Stomach smooth muscle (tissue), 2 donors: ENCODE measurements around the gene SGMS1.

Experiments
- H3K27ac ChIP-seq: one replicate; pipeline ENCODE4 v1.7.0; 2013; ENCODE audit warnings: mild to moderate bottlenecking, low read length, inconsistent platforms
- H3K27me3 ChIP-seq, 2 donors: one replicate each; pipeline ENCODE4 v1.7.0; 2013; ENCODE audit warnings: low read length in 2 of 2; ENCODE audit not compliant: insufficient read depth in 2 of 2, control insufficient read depth in 1 of 2
- H3K36me3 ChIP-seq, 2 donors: one replicate each; pipeline ENCODE4 v1.7.0; 2013; ENCODE audit warnings: low read length in 2 of 2; ENCODE audit not compliant: control insufficient read depth in 2 of 2, insufficient read depth in 2 of 2
- H3K4me1 ChIP-seq: one replicate; pipeline ENCODE4 v1.7.0; 2013; ENCODE audit warnings: low read length; ENCODE audit not compliant: control insufficient read depth, insufficient read depth
- H3K4me3 ChIP-seq, 2 donors: one replicate each; pipeline ENCODE4 v1.7.0; 2013; ENCODE audit warnings: low read length in 2 of 2
- H3K9ac ChIP-seq, 2 donors: one replicate each; pipeline ENCODE4 v1.7.0; 2013; ENCODE audit warnings: low read length in 2 of 2, mild to moderate bottlenecking in 1 of 2
- H3K9me3 ChIP-seq, 2 donors: one replicate each; pipeline ENCODE4 v1.7.0; 2013; ENCODE audit warnings: low read length in 2 of 2; ENCODE audit not compliant: control insufficient read depth in 2 of 2
- donor health status: healthy.
- donor health status: Pancreatic carcinoma.

The SGMS1 gene

GRCh38 chr10:50326757-50327701, 296.7 kb downstream of the SGMS1 start:
- no peaks in the 10 kb centered on the region for H3K9me3 ChIP-seq
- H3K4me3 ChIP-seq = peak overlapping the region; percentile 8 to 52
- peaks cover 7% of the 10 kb centered on the region for H3K4me1 ChIP-seq
- H3K9ac ChIP-seq = no peak overlapping the region
- no peaks in the 10 kb centered on the region for H3K36me3 ChIP-seq
- H3K27me3 ChIP-seq = no peaks in the 10 kb centered on the region
- H3K27ac ChIP-seq = no peak overlapping the region

GRCh38 chr10:50326172-50326555, 297.6 kb downstream of the SGMS1 start:
- no peaks in the 10 kb centered on the region for H3K9me3 ChIP-seq
- no peaks in the 10 kb centered on the region for H3K27me3 ChIP-seq
- H3K4me3 ChIP-seq = no peak overlapping the region
- no peak overlapping the region for H3K9ac ChIP-seq
- peaks cover 7% of the 10 kb centered on the region for H3K4me1 ChIP-seq
- no peaks in the 10 kb centered on the region for H3K36me3 ChIP-seq
- no peak overlapping the region for H3K27ac ChIP-seq

- Histone ChIP-seq H3K4me1 (peaks cover 7% of the 10 kb centered on the region), H3K27me3 (no peaks in the 10 kb centered on the region), H3K27ac (peak overlapping the region; percentile 43), H3K9ac (no peak overlapping the region), H3K9me3 (no peaks in the 10 kb centered on the region), H3K4me3 (peak overlapping the region in 1 of 2 donors; percentile 3), H3K36me3 (no peaks in the 10 kb centered on the region)
Observed at GRCh38 chr10:50325449-50326171, 298.1 kb downstream of the SGMS1 start.

- Histone ChIP-seq H3K27me3 (no peaks in the 10 kb centered on the region), H3K27ac (peak overlapping the region; percentile 43), H3K4me3 (no peak overlapping the region), H3K9me3 (no peaks in the 10 kb centered on the region), H3K4me1 (peaks cover 7% of the 10 kb centered on the region), H3K36me3 (no peaks in the 10 kb centered on the region), H3K9ac (no peak overlapping the region)
Observed at GRCh38 chr10:50324680-50325393, 298.9 kb downstream of the SGMS1 start.

GRCh38 chr10:50324046-50324445, 299.7 kb downstream of the SGMS1 start:
- H3K4me1 ChIP-seq = peaks cover 7% of the 10 kb centered on the region
- no peak overlapping the region for H3K27ac ChIP-seq
- H3K9me3 ChIP-seq = no peaks in the 10 kb centered on the region
- H3K4me3 ChIP-seq = no peak overlapping the region
- no peaks in the 10 kb centered on the region for H3K36me3 ChIP-seq
- no peak overlapping the region for H3K9ac ChIP-seq
- no peaks in the 10 kb centered on the region for H3K27me3 ChIP-seq

GRCh38 chr10:50322077-50322476, 301.7 kb downstream of the SGMS1 start:
- Histone ChIP-seq H3K4me1 (peaks cover 7% of the 10 kb centered on the region), H3K27me3 (no peaks in the 10 kb centered on the region), H3K9ac (no peak overlapping the region), H3K9me3 (no peaks in the 10 kb centered on the region), H3K27ac (no peak overlapping the region), H3K4me3 (no peak overlapping the region), H3K36me3 (no peaks in the 10 kb centered on the region)

GRCh38 chr10:50318129-50318528, 305.6 kb downstream of the SGMS1 start:
- H3K27ac ChIP-seq = no peak overlapping the region
- H3K4me1 ChIP-seq = peaks cover 4% of the 10 kb centered on the region
- H3K9me3 ChIP-seq = no peaks in the 10 kb centered on the region
- H3K9ac ChIP-seq = no peak overlapping the region
- H3K4me3 ChIP-seq = no peak overlapping the region
- H3K27me3 ChIP-seq = no peaks in the 10 kb centered on the region
- H3K36me3 ChIP-seq = no peaks in the 10 kb centered on the region

- Histone ChIP-seq H3K9me3 (peaks cover 0 to 3% of the 10 kb centered on the region in 2 donors), H3K27ac (no peak overlapping the region), H3K9ac (no peak overlapping the region), H3K36me3 (peaks cover 0 to 3% of the 10 kb centered on the region in 2 donors), H3K4me1 (peaks cover 4% of the 10 kb centered on the region), H3K4me3 (no peak overlapping the region), H3K27me3 (no peaks in the 10 kb centered on the region)
Observed at GRCh38 chr10:50316695-50317648, 306.8 kb downstream of the SGMS1 start.

- Histone ChIP-seq H3K9ac (no peak overlapping the region), H3K27ac (no peak overlapping the region), H3K4me1 (peaks cover 4% of the 10 kb centered on the region), H3K9me3 (peaks cover 0 to 3% of the 10 kb centered on the region in 2 donors), H3K4me3 (no peak overlapping the region), H3K27me3 (no peaks in the 10 kb centered on the region), H3K36me3 (peaks cover 0 to 3% of the 10 kb centered on the region in 2 donors)
Observed at GRCh38 chr10:50316174-50316573, 307.6 kb downstream of the SGMS1 start.

- H3K4me1 ChIP-seq = peaks cover 4% of the 10 kb centered on the region
- H3K4me3 ChIP-seq = no peak overlapping the region
Observed at GRCh38 chr10:50315424-50315823, 308.3 kb downstream of the SGMS1 start.

More at GRCh38 chr10:50315424-50315823, 308.3 kb downstream of the SGMS1 start:
- H3K36me3 ChIP-seq = peaks cover 5 to 8% of the 10 kb centered on the region in 2 donors
- no peak overlapping the region for H3K27ac ChIP-seq
- no peaks in the 10 kb centered on the region for H3K27me3 ChIP-seq
- H3K9me3 ChIP-seq = peaks cover 0 to 3% of the 10 kb centered on the region in 2 donors
- H3K9ac ChIP-seq = no peak overlapping the region
